ENCODE results near the gene MIOS. TPM values are rescaled to one million over a fixed set of nuclear protein-coding genes. Genes with fewer than 3 reads are reported as not detected.

MIOS gene
- total RNA-seq, 2 donors from 2014 or later, result 23.6 to 32.6 TPM

- no peak overlapping the region for H3K27ac ChIP-seq
- DNase-seq (ENCODE audit: low spot score) (no peak), ATAC-seq (ENCODE audit: insufficient number of reproducible peaks, low FRiP score, low read depth) (no peak)
- no peaks in the 10 kb centered on the region for H3K4me1 ChIP-seq (ENCODE audit: control insufficient read depth in 1 of 2, low read depth in 2 of 2)
- H3K27me3 ChIP-seq (replicated peaks; ENCODE audit: insufficient read depth), result no peaks in the 10 kb centered on the region
- H3K9me3 ChIP-seq, result no peaks in the 10 kb centered on the region
- no peak overlapping the region for H3K4me3 ChIP-seq
- no peak for TF ChIP-seq CTCF (IDR thresholded peaks at IDR 0.05)
- no peaks in the 10 kb centered on the region for H3K36me3 ChIP-seq
Observed at GRCh38 chr7:7533831-7534430, 32.8 kb upstream of the MIOS start.

GRCh38 chr7:7535691-7536090 is 31.0 kb upstream of the MIOS start, which contains the start of gene COL28A1:
TSS of gene COL28A1 (minus strand) at chr7:7535873. CDS start at chr7:7532875, 2,998 bp downstream.
- DNase-seq (ENCODE audit: low spot score), result no peak
- TF ChIP-seq CTCF (IDR thresholded peaks at IDR 0.05), result no peak
- H3K36me3 ChIP-seq, result no peaks in the 10 kb centered on the region
- H3K4me3 ChIP-seq, result no peak within 1 kb of the TSS
- no peaks in the 10 kb centered on the region for H3K4me1 ChIP-seq (ENCODE audit: control insufficient read depth in 1 of 2, low read depth in 2 of 2)
- no peak within 1 kb of the TSS for H3K27ac ChIP-seq
- H3K9me3 ChIP-seq, result no peaks in the 10 kb centered on the region
- no peaks in the 10 kb centered on the region for H3K27me3 ChIP-seq (replicated peaks; ENCODE audit: insufficient read depth)
- ATAC-seq (ENCODE audit: insufficient number of reproducible peaks, low FRiP score, low read depth), result no peak

- ATAC-seq (ENCODE audit: insufficient number of reproducible peaks, low FRiP score, low read depth), result no peak
- Histone ChIP-seq H3K27ac (no peak overlapping the region), H3K4me3 (no peak overlapping the region), H3K9me3 (no peaks in the 10 kb centered on the region), H3K36me3 (no peaks in the 10 kb centered on the region), H3K27me3 (replicated peaks; ENCODE audit: insufficient read depth) (no peaks in the 10 kb centered on the region), H3K4me1 (ENCODE audit: control insufficient read depth in 1 of 2, low read depth in 2 of 2) (no peaks in the 10 kb centered on the region)
- no peak for DNase-seq (ENCODE audit: low spot score)
- no peak for TF ChIP-seq CTCF (IDR thresholded peaks at IDR 0.05)
Observed at GRCh38 chr7:7536396-7537019, 30.2 kb upstream of the MIOS start.

- no peaks in the 10 kb centered on the region for H3K9me3 ChIP-seq
- no peaks in the 10 kb centered on the region for H3K27me3 ChIP-seq (replicated peaks; ENCODE audit: insufficient read depth)
- no peak for TF ChIP-seq CTCF (IDR thresholded peaks at IDR 0.05)
- no peak for DNase-seq (ENCODE audit: low spot score)
- no peak overlapping the region for H3K27ac ChIP-seq
- H3K4me1 ChIP-seq (ENCODE audit: control insufficient read depth in 1 of 2, low read depth in 2 of 2), result no peaks in the 10 kb centered on the region
- no peak for ATAC-seq (ENCODE audit: insufficient number of reproducible peaks, low FRiP score, low read depth)
- H3K4me3 ChIP-seq, result no peak overlapping the region
- no peaks in the 10 kb centered on the region for H3K36me3 ChIP-seq
Observed at GRCh38 chr7:7537711-7538110, 29.0 kb upstream of the MIOS start.

- ATAC-seq (ENCODE audit: insufficient number of reproducible peaks, low FRiP score, low read depth) (no peak), DNase-seq (ENCODE audit: low spot score) (no peak)
Observed at GRCh38 chr7:7539152-7539551, 27.5 kb upstream of the MIOS start.

More at GRCh38 chr7:7539152-7539551, 27.5 kb upstream of the MIOS start:
- no peaks in the 10 kb centered on the region for H3K36me3 ChIP-seq
- H3K27ac ChIP-seq, result no peak overlapping the region
- no peaks in the 10 kb centered on the region for H3K4me1 ChIP-seq (ENCODE audit: control insufficient read depth in 1 of 2, low read depth in 2 of 2)
- H3K4me3 ChIP-seq, result no peak overlapping the region
- no peak for TF ChIP-seq CTCF (IDR thresholded peaks at IDR 0.05)
- H3K9me3 ChIP-seq, result no peaks in the 10 kb centered on the region
- H3K27me3 ChIP-seq (replicated peaks; ENCODE audit: insufficient read depth), result no peaks in the 10 kb centered on the region

Measured in thoracic aorta (tissue), 2 donors.